Limb (tissue), 2 donors: Measurements from ENCODE around the gene SFRP5.

Experiments
- DNase-seq, 2 donors: peaks; one replicate each; pipeline ENCODE4 v3.0.0-alpha.2; 2016; ENCODE audit errors: extremely low spot score in 2 of 2

Gene SFRP5

DNA sequence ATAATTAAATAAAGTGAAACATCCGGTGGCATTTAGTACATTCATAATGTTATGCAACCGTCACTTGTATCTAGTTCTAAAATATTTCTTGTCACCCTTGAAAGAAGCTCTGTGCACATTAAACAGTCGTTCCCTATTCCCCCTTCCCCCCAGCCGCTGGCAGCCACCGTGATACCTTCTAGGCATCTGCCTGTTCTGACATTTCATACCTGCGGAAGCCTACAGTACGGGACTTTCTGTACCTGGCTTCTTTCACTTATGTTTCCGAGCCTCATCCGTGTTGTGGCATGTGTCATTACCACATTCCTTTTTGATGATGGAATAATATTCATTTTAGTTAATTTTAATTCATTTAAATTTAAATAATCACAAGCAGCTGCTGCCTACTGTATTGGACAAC lies 13.9 kb upstream of the SFRP5 start:
- DNase-seq = no peak

DNA sequence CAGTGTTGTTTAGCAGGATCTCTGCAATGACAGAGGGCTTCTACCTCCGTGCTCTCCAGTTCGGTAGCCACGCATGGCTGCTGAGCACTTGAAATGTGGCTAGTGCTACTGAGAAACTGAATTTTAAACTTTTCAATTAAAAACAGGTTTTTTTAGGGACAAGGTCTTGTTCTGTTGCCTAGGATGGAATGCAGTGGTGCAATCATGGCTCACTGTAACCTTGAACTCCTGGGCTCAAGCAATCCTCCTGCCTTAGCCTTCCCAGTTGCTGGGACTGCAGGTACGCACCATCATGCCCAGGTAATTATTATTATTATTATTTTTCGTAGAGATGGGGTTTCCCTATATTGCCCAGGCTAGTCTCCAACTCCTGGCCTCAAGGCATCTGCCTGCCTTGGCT lies 13.4 kb upstream of the SFRP5 start:
- no peak for DNase-seq

DNA sequence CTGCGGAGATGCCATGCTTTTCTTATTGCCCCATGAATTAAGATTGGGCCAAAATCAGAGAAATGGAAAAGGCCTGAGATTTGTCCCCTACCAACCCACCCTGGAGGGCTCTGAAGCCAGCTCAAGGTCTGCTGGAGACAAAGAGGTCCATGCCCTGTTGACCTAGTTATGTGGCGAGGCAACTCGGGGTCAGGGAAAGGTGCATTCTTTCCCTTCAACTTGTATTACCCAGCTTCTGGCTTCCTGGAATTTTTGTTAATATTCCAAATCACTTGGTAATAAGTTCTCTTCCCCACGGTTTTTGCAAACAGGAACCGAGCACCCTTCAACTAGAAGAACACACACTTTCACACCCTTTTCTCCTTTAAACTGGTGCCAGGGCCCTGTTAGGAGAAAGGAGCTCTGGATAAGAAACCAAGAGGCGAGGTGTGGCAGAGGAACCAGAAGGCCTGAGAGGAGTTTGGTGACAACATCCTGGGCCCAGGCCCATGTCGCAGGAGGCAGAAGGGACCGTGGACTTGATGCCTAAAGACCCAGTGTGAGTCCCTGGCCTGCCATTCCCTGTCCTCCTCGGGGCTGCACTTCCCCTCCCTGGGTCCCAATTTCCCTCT lies 12.5 kb upstream of the SFRP5 start:
- DNase-seq = no peak

DNA sequence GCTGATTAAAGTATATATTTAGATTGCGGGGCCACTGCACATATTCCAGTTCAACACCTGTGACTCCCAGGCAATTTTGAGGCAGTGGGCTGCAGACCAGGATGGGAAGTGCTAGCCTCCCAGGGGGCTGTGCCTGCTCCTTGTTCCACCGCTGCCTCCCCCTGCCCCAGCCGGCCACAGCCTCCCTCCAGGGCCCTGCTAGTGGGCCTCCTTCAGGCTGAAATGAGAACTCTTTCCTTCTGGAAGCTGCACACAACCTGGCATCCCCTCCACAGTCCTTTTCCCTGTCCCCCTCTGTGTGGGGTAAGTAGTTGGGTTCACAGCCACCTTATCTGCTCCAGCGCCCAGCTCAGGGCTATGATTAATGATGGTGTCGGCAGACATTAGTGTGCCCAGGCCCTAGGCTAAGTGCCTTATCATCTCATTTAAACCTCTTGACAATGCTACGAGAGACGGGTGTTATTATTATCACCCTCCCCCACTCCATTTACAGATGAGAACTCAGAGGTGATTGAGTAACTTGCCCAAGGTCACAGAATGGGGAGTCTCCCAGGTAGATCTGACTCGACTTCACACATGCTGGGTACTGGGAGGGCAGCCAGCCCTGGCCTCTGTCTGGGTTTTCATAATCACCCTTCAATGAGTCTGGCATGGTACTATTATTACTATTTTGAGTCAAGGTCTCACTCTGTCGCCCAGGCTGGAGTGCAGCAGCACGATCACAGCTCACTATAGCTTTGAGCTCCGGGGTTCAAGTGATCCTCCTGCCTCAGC lies 10.8 kb upstream of the SFRP5 start:
- no peak for DNase-seq

DNA sequence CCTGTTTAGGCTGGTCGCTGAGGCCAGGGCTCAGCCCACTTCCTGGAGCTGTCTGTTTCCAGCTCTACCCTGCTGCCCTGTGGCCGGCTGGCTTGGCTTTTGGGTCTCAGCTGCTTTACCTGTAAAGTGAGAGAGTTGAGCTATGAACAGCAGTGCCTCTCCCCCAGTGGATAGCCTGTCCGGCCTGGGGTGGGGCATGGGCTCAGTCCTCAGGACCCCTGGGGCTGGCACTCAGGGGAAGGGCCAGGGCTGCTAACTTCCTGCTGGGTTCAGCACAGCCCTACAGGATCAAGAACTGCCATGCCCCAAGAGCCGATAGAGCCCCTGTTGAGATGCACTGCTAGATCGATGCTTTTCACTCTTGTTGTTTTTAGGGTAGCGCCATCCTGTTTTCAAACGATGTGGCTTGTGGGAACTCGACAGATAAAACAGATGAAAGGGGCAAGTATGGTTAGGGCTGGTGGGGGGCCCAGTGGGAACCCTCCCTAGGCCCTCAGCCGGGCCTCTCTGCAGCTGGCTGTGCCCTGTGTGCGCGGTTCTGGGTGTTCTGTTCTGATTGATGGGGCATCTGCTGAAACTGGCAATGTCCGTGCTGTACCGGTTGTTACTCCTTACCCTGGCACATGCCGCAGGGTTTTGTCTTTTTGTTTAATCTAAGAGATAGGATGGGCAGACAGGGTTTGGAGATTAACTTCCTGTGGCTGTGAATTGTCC lies 10.0 kb upstream of the SFRP5 start:
- no peak for DNase-seq

DNA sequence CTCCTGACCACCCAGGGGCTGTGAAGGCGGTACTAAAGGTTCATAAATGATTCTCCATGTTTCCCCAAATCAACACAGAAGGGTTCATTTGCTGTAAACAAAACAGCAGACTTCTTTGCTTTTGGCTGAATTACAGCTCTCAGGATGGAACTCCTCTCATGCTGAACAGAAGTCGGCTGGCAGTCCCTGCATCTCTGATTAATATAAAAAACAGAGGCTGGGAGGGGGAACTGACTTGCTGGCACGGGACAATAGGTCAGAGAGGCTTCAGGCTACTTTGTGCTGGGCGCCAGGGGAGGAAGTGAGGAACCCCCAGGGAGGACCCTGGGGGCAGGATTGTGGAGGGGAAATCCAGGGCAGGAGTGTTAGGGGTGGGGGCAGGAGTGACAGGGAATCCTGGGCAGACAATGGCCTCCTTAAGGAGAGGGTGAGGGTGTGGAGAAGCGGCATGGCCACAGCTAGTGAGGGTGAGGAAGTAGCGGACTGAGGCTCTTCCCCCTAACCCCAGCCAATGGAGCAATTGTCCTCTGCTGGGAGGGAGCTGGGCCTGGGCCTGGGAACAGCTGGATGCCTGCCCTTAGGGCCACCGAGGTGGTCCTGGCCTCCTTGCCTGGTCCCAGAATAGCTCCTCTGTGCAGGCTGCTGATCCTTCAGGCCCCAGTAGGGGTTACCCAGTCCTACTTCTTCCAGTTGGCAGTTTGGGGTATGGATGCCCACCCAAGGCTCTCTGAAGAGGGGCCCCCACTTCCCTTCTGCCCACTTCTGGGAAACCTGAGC lies 9.2 kb upstream of the SFRP5 start:
- DNase-seq = no peak

DNA sequence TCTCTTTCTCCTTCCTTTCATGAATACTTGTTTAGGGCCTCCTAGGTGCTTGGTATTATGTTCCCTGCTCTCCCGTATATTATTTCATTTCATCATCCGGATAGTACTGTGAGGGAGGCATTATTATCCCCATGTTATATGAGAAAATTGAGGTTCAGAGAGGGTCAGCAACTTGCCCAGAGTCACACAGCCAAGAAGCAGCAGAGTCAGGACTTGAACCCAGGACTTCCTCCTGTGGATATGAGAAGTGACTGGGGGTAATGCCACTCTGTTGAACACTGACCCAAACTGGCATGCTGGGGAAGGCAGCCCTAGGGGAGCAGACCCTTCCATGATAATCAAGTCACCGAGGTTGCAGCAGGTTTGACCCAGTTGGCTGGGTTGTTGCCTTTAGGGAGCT lies 8.2 kb upstream of the SFRP5 start:
- no peak for DNase-seq

DNA sequence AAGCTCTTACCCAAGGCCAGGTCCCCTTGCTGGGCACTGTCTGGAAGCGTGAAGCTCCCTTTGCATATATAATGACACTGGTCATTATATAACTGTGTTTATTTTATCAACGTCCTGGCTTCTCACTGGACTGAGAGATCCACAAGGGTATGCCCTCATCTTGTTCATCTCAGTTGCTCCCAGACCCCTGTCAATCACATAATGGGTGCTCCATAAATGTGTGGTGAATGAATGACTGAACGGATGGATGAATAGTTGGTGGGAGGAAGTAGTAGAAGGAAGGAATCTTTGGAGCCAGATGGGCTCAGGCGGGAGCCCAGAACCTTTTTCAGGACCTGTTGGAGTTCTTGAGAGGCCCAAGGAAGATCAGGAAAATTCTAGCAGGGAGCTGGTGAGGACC lies 7.7 kb upstream of the SFRP5 start:
- no peak for DNase-seq

DNA sequence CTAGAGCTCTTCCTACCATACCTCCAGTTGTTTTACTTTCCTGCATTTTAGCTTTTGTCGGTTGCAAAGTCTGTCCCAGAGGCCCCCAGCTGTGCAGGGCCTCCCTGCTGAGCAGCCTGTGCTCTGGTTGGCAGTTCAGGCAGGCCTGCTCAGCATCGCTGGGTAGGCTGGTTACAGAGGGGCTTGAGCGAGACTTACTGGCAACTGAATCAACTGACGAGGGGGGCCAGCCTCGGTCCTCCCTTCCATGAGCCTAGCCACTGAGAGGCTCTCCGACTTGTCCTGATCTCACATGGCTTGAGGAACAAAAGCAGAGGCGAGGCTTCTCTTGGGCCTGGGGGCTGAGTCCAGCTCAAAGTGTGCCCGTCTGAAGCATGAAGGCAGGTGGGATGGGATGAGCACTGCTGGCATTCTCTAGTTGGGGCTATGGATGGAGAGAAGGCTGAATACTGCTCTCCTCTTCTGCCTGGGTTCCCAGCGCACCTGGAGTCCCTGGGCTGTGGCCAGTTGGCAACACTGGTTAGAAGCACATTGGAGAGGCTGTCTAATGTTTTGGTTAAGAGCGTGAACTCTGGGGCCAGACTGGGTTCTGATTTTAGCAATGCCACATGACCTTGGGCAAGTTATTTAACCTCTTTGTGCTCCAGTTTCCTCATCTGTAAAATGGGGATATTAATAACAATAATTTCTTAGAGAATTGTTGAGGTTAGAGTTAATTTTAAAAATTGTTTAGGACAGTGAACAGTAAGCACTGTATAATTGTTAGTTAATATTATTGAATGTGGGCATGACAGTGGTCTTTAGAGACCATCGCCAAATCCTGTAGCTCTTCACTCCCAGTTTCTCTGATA lies 6.9 kb upstream of the SFRP5 start:
- no peak for DNase-seq

DNA sequence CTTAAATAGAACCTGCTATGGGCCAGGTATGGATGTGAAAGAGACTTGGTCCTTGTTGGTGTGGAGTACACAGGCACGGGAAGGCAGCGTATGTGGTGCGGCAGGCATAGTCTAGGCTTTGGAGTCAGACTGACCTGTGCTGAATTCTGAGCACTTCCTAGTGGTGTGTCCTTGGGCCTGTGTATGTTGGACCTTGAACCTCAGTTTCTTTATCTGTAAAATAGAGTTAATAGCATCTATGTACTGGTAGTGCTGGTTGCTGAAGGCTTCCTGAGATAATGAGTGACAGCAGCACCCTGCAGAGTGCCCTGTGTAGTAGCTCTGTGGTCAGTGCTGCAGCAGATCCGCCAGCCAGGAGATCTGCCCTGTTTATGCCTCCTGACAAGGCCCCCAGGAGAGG lies 5.3 kb upstream of the SFRP5 start:
- DNase-seq = no peak

DNA sequence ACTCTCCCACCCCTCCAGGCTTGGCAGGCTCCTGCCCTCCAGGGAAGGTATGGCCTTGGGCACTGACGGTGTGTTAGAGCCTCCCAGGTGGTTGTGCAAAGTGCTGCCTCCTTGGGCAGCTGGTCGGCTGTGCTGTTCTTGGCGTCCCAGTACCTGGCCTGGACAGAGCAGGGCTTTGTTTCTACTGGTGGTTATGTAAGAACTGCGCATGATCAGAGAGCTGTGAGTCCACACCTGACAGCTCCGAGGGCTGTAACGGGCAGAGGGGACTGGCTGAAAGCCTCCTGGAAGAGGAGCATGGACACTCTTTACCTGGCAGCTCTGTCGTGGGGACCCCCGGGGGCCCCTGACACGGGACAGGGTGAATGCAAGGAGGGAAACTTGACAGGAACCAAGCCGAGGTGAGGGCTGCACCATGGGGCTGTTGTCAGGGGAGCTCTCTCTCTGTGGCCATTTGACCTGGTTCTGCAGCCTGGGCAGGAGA lies 3.1 kb upstream of the SFRP5 start:
- no peak for DNase-seq

DNA sequence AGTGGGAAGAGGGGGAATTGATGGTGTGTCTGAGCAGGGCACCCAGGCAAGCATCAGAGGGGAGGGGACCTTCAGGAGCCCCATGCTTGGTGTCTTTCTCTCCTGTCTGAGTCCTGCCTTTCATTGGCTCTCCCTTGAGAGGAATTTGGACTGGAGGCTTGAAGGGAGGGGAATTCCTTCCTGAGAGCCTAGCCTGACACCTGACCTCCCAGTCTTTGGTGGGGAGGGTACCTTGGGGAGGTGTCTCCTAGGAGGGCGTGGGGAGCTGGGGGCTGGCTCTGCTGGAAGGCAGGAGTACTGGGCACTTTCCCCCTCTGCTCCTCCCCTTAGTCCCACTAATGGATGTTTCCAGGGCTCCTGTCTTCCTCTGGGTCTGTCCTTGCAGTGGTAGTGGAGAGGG lies 1.3 kb upstream of the SFRP5 start:
- no peak for DNase-seq

DNA sequence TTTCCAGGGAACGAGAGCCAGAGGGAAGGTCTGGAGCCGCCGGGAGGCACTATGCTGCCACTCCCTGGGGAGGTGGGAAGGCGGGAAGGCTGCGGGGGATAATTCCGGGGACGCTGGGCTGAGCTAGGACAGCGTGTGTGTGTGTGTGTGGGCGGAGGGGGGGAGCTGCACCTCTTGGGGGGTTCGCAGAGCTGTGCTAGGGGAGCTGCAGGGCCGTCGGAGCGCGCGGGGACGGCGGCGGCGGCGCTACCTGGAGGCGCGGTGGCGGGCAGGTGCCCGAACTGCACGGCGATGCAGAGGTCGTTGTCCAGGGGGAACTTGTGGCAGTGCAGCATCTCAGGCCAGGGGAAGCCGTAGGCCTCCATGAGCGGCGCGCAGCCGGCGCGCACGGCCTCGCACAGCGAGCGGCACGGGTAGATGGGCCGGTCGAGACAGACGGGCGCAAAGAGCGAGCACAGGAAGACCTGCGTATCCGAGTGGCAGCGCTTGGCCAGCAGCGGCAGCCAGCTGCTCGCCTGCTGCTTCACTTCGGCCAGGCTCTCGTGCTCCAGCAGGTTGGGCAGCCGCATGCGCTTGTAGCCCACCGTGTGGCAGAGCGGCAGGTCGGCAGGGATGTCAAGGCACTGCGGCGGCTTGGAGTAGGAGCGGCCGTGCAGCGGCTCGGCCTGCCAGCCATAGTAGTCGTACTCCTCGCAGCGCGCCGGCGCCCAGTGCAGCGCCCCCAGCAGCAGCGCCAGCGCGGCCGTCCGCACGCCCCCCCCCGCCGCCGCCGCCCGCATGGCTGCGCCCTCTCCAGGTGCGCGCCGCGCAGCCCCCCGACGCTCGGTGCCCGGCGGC lies 526 bp downstream of the SFRP5 start:
- DNase-seq = peak in 1 of 2 donors; percentile 61

DNA sequence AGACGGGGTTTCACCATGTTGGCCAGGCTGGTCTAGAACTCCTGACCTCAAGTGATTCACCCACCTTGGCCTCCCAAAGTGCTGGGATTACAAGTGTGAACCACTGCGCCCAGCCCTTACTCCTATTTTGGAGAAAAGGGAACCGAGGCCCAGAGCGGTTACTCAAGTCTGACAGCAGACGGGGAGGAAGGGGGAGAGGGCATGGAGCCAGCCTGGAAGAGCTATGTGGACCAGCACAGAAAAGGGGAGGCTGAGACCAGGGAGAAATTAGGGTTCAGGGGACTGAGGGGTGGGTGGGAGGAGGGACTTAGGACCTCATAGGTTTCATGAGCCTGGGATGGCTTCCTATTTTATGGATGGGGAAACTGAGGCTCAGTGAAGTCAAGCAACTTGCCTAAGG lies 1.5 kb downstream of the SFRP5 start:
- DNase-seq = no peak

DNA sequence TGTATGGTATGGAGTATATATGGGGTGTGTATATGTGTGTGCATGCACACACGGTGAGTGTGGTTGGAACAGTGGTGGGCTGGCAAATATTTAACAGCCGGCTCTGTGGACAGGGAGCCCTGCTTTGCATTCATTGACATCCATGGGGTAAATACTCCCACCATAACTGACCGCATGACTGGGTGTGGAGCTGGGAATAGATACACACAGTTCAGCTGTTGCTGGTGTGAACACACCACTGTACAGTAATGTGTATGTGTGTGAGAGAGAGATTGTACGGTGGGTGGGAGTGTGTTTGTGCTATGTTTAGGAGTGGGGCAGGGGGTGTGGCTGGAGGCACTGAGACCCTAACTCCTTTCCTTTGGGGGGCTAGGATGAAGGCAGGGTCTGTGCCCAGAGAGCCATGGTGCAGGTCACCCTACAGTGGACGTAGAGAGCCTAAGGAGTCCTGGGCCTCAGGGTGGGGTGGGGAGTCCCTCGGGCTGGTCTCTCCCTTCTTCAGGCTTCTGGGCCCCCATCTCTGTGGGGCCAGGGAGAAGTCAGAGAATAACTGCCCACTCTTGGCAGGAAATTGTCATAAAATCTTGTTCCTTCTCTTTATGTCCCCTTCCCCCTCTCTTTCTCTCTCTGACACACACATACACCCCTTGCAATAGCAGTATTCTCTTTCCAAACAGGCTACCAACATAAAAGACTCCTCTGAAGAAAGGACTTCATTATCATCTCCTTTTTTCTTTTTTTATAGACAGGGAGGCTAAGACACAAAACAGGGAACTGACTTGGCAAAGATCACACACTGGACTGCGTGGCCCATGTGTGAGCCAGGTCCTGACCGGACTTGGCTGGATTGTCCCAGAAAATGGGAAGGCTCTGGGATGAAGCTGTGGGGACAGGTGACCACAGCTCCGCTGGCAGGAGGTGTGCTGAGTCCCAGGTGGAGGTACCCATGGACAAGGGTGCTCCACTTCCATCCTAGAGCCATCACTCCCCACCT lies 3.2 kb downstream of the SFRP5 start:
- no peak for DNase-seq

DNA sequence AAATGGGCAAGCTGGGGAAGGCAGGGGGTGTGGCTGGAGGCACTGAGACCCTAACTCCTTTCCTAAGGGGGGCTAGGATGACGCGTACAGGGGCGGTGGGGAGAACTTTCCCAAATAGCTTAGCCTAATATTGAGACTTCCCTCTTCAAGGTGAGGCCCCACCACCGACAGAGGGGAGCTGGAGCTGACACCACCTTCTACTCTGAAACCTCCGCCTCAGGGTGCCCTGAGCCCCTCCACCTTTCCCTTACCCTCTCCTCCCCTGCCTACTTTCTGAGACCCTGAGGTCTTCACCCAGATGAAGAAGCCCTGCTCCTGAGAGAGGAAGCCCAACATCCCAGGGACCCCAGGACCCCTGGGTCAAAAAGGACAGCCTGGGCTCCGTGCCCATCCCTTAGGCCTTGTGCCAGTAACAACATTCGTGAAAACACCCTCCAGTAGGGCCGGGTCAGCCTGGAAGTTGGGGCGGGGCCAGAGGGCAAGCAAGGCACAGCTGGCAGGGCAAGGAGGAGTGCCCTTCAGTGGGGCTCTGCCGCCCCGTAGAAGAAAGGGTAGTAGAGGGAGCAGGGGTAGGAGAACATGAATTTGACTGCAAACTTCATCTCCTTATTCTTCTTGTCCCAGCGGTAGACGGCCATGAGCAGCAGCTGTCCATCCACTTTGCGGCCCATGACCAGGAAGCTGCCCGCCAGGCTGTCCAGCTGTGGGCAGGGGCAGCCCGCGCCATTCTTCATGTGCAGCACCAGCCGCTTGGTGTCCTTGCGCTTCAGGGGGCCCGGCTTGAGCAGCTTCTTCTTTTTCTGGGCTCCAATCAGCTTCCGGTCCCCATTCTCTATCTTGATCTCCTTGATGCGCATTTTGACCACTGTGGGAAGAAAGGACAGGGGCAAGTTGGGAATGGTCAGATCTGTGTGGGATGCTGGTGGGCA lies 4.5 kb downstream of the SFRP5 start:
- no peak for DNase-seq

DNA sequence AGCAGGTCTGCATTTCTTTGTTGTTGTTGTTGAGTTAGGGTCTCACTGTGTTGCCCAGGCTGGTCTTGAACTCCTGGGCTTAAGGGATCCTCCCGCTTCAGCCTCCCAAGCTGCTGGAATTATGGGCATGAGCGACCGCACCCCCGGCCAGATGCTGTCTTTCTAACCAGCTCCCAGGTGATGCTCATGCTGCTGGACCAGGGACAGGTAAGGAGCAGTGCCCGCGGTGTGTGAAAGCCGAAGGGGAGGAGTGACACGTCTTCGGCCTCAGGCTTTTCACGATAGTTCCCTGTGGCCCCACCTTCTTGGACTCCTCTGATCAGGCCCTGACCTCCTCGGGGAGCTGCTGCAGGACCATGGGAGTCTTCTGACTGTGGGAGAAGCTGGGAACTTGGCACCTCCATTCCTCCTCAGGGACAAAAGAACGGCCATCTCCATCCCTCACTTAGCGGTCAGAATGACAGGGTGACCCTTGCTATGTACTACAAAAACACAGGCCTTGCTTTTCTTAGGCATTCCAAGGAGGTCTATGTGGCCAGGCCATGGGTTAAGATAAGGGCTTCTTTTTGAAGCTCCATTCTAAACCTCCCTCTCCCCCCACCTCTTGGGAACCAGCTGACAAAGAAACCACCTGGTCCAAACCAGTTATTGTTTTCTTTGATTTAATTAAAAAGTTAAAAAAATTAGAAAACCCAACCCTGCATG lies 5.5 kb downstream of the SFRP5 start:
- DNase-seq = no peak
